Sigmoid colon (tissue), 4 donors: Measurements from ENCODE around the gene ATG5.
"Not testable (repeated sequence)": the region's sequence is repeated elsewhere in the genome, so short reads cannot be mapped to it uniquely, and the experiment has no call there.

ENCODE experiments used
- CTCF ChIP-seq, 4 experiments: fragments of 450-650 bp in 3 of 4; fragments of 200-600 bp in 1 of 4; IDR thresholded peaks; one replicate each; pipeline ENCODE4 v1.5.1; 2016 to 2019; ENCODE audit warnings: antibody characterized with exemption in 4 of 4, mild to moderate bottlenecking in 3 of 4, moderate library complexity in 2 of 4
- POLR2A ChIP-seq, 2 donors: fragments of 450-650 bp; IDR thresholded peaks; one replicate each; pipeline ENCODE4 v1.6.1; 2016; ENCODE audit warnings: antibody characterized with exemption in 2 of 2, mild to moderate bottlenecking in 2 of 2, moderate library complexity in 2 of 2
- POLR2AphosphoS5 ChIP-seq, 4 donors: sonication (generic); formaldehyde crosslinking; IDR thresholded peaks; one replicate each; pipeline ENCODE4 v1.6.1; 2017; ENCODE audit warnings: antibody characterized with exemption in 4 of 4

DNA sequence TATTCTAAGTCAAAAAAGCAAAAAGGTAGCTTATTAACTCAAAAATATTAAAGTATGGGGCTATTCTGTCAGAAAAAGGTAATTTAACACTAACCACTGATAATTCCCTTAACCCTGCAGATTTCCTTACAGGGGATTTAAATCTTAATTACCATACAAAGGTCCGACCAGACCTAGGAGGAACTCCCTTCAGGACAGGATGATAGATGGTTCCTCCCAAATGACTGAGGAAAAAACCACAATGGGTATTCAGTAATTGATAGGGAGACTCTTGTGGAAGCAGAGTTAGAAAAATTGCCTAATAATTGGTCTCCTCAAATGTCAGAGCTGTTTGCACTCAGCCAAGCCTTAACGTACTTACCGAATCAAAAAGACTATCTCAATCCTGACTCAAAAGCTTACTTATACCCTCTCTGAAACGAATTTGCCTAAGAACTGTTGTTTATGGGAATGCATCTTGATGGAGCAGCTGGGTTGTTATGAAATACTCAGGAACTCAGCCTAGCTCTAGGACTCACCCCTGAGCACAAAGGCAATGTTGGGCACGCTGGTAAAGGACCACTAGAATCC, 95.6 kb downstream of the ATG5 start:
- TF ChIP-seq CTCF, POLR2A, POLR2AphosphoS5 (IDR thresholded peaks at IDR 0.05): not testable (repeated sequence)
